ENCODE measurements around the gene GNG3. TPM values are rescaled to one million over a fixed set of nuclear protein-coding genes. Genes with fewer than 3 reads are reported as not detected.
A peak's percentile ranks its signal among the peaks of the same experiment; 100 is the strongest.

GNG3 gene
- total RNA-seq, 1 donor: not detected

DNA sequence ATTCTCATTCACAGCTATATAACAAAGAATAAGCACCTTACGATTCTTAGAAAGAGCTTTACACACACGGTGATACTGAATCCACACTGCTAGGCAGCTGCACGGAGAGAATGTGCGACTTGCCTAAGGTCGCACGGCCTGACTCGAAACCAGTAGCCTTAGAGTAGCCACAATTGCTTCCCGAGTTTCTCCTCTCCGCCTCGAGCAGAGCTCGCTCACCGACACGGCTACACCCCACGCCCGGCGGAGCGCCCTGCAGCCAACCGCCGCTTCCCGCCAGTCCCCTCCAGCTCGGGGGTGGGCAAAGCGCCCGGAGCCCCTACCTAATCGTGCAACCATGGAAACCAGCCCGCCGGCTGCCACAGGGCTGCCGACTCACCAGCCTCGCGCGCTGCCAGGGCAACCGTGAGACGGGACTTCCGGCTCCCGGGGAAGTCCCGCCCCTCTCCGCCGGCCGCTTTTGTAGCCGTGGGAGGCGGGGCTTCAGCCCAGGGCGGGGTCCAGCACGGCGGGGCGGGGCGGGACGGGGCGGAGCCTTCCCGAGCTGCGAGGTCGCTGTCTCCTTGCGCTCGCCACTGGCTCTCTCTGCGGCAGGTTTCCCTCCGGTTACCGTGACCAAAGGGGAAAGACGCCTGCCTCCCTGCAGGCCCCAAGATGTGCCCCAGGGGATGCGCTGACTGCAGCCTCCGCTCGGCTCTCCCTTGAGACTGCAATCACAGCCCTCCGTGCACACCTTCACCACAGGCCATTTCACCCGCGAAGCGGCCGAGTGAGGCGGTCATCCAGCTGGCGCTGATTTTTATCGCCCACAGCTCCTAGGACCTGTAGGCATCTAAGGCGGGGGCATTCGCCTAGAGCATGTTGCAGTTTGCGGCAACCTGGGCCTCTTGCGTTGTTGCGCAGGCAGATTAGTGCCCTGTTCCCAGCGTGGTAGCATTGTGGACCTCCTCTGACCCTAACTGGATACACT is 1.3 kb upstream of the GNG3 start:
- TF ChIP-seq, protein P1, sequence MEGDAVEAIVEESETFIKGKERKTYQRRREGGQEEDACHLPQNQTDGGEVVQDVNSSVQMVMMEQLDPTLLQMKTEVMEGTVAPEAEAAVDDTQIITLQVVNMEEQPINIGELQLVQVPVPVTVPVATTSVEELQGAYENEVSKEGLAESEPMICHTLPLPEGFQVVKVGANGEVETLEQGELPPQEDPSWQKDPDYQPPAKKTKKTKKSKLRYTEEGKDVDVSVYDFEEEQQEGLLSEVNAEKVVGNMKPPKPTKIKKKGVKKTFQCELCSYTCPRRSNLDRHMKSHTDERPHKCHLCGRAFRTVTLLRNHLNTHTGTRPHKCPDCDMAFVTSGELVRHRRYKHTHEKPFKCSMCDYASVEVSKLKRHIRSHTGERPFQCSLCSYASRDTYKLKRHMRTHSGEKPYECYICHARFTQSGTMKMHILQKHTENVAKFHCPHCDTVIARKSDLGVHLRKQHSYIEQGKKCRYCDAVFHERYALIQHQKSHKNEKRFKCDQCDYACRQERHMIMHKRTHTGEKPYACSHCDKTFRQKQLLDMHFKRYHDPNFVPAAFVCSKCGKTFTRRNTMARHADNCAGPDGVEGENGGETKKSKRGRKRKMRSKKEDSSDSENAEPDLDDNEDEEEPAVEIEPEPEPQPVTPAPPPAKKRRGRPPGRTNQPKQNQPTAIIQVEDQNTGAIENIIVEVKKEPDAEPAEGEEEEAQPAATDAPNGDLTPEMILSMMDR (IDR thresholded peaks at IDR 0.05; ENCODE audit: extremely low read depth, low read depth, low read length): no peak
- no peaks in the 10 kb centered on the region for H3K27me3 ChIP-seq (ENCODE audit: insufficient read depth, low read length)
- no peaks in the 10 kb centered on the region for H3K9me3 ChIP-seq (ENCODE audit: low read depth, low read length)
- H3K36me3 ChIP-seq (ENCODE audit: insufficient read depth, low read length): peaks cover 22% of the 10 kb centered on the region
- H3K79me2 ChIP-seq (ENCODE audit: insufficient read depth, low read length): peaks cover 10% of the 10 kb centered on the region
- H4K20me1 ChIP-seq (ENCODE audit: insufficient read depth, low read length): no peaks in the 10 kb centered on the region
- peak overlapping the region; percentile 81 for H2AFZ ChIP-seq (ENCODE audit: low read length)
- DNase-seq (ENCODE audit: insufficient read length, low spot score, missing footprints): peak; percentile 97
- H3K4me1 ChIP-seq (ENCODE audit: insufficient read depth, low read length): peaks cover 29% of the 10 kb centered on the region
- H3K4me3 ChIP-seq (ENCODE audit: insufficient read depth, low read length): peak overlapping the region; percentile 75
- peak overlapping the region; percentile 98 for H3K4me2 ChIP-seq (ENCODE audit: insufficient read depth, low read length)
- peak overlapping the region; percentile 89 for H3K27ac ChIP-seq (ENCODE audit: low read depth, low read length)

- peak overlapping the region; percentile 75 for H3K4me3 ChIP-seq (ENCODE audit: insufficient read depth, low read length)
- H2AFZ ChIP-seq (ENCODE audit: low read length): no peak overlapping the region
- H4K20me1 ChIP-seq (ENCODE audit: insufficient read depth, low read length): no peaks in the 10 kb centered on the region
- peaks cover 29% of the 10 kb centered on the region for H3K4me1 ChIP-seq (ENCODE audit: insufficient read depth, low read length)
- DNase-seq (ENCODE audit: insufficient read length, low spot score, missing footprints): no peak
- TF ChIP-seq, protein P1 (IDR thresholded peaks at IDR 0.05; ENCODE audit: extremely low read depth, low read depth, low read length): no peak
- peak overlapping the region; percentile 98 for H3K4me2 ChIP-seq (ENCODE audit: insufficient read depth, low read length)
- no peaks in the 10 kb centered on the region for H3K9me3 ChIP-seq (ENCODE audit: low read depth, low read length)
- H3K27ac ChIP-seq (ENCODE audit: low read depth, low read length): no peak overlapping the region
- peaks cover 10% of the 10 kb centered on the region for H3K79me2 ChIP-seq (ENCODE audit: insufficient read depth, low read length)
- H3K36me3 ChIP-seq (ENCODE audit: insufficient read depth, low read length): peaks cover 22% of the 10 kb centered on the region
- no peaks in the 10 kb centered on the region for H3K27me3 ChIP-seq (ENCODE audit: insufficient read depth, low read length)
These were observed 627 bp upstream of the GNG3 start for GRCh38 chr11:62706850-62707247.

- peaks cover 31% of the 10 kb centered on the region for H3K36me3 ChIP-seq (ENCODE audit: insufficient read depth, low read length)
- no peaks in the 10 kb centered on the region for H4K20me1 ChIP-seq (ENCODE audit: insufficient read depth, low read length)
- H2AFZ ChIP-seq (ENCODE audit: low read length): no peak overlapping the region
- TF ChIP-seq, protein P1 (IDR thresholded peaks at IDR 0.05; ENCODE audit: extremely low read depth, low read depth, low read length): no peak
- peaks cover 13% of the 10 kb centered on the region for H3K79me2 ChIP-seq (ENCODE audit: insufficient read depth, low read length)
- peak overlapping the region; percentile 86 for H3K27ac ChIP-seq (ENCODE audit: low read depth, low read length)
- H3K27me3 ChIP-seq (ENCODE audit: insufficient read depth, low read length): no peaks in the 10 kb centered on the region
- H3K4me1 ChIP-seq (ENCODE audit: insufficient read depth, low read length): peaks cover 29% of the 10 kb centered on the region
- H3K4me3 ChIP-seq (ENCODE audit: insufficient read depth, low read length): peak overlapping the region; percentile 82
- H3K9me3 ChIP-seq (ENCODE audit: low read depth, low read length): no peaks in the 10 kb centered on the region
- peak overlapping the region; percentile 98 for H3K4me2 ChIP-seq (ENCODE audit: insufficient read depth, low read length)
- DNase-seq (ENCODE audit: insufficient read length, low spot score, missing footprints): peak; percentile 35
These were observed 916 bp downstream of the GNG3 start for GRCh38 chr11:62708392-62708791.

GRCh38 chr11:62708793-62709192 is 1.3 kb downstream of the GNG3 start:
- peak overlapping the region; percentile 98 for H3K4me2 ChIP-seq (ENCODE audit: insufficient read depth, low read length)
- peaks cover 29% of the 10 kb centered on the region for H3K4me1 ChIP-seq (ENCODE audit: insufficient read depth, low read length)
- H3K36me3 ChIP-seq (ENCODE audit: insufficient read depth, low read length): peaks cover 35% of the 10 kb centered on the region
- H3K4me3 ChIP-seq (ENCODE audit: insufficient read depth, low read length): peak overlapping the region; percentile 82
- no peaks in the 10 kb centered on the region for H4K20me1 ChIP-seq (ENCODE audit: insufficient read depth, low read length)
- no peaks in the 10 kb centered on the region for H3K9me3 ChIP-seq (ENCODE audit: low read depth, low read length)
- H3K27ac ChIP-seq (ENCODE audit: low read depth, low read length): peak overlapping the region; percentile 86
- H3K79me2 ChIP-seq (ENCODE audit: insufficient read depth, low read length): peaks cover 13% of the 10 kb centered on the region
- TF ChIP-seq, protein P1 (IDR thresholded peaks at IDR 0.05; ENCODE audit: extremely low read depth, low read depth, low read length): no peak
- DNase-seq (ENCODE audit: insufficient read length, low spot score, missing footprints): no peak
- no peaks in the 10 kb centered on the region for H3K27me3 ChIP-seq (ENCODE audit: insufficient read depth, low read length)
- peak overlapping the region; percentile 92 for H2AFZ ChIP-seq (ENCODE audit: low read length)

All from osteoblast (primary cell).